Vagina (tissue), 2 donors: ENCODE data around the gene UNC45A. TPM values are rescaled to one million over a fixed set of nuclear protein-coding genes. Genes with fewer than 3 reads are reported as not detected.

ENCODE experiments used
- DNase-seq, 2 donors: peaks; one replicate each; pipeline ENCODE4 v3.0.0-alpha.2; 2017; ENCODE audit errors: extremely low spot score in 2 of 2
- H3K27ac ChIP-seq: fragments of 200-600 bp; sonication (generic); one replicate; pipeline ENCODE4 v1.5.1; 2019
- H3K27me3 ChIP-seq: fragments of 200-600 bp; sonication (generic); one replicate; pipeline ENCODE4 v1.5.1; 2019
- H3K36me3 ChIP-seq, 2 donors: fragments of 200-600 bp; sonication (generic); one replicate each; pipeline ENCODE4 v1.5.1; 2017 to 2019
- H3K4me1 ChIP-seq: fragments of 200-600 bp; sonication (generic); one replicate; pipeline ENCODE4 v1.5.1; 2019
- H3K4me3 ChIP-seq, 2 donors: fragments of 200-600 bp; sonication (generic); 1 replicate in 1 of 2; 2 replicates in 1 of 2; pipeline ENCODE4 v1.5.1; 2016 to 2019
- H3K9me3 ChIP-seq: fragments of 200-600 bp; sonication (generic); one replicate; pipeline ENCODE4 v1.5.1; 2019
- CTCF ChIP-seq, 3 experiments: fragments of 450-650 bp in 2 of 3; fragments of 200-600 bp in 1 of 3; sonication (generic) in 1 of 3; IDR thresholded peaks; one replicate each; pipeline ENCODE4 v1.5.1; 2017 to 2019; ENCODE audit warnings: antibody characterized with exemption in 3 of 3, mild to moderate bottlenecking in 2 of 3, moderate library complexity in 2 of 3
- POLR2A ChIP-seq, 2 donors: fragments of 450-650 bp; IDR thresholded peaks; one replicate each; pipeline ENCODE4 v1.6.1; 2017; ENCODE audit warnings: antibody characterized with exemption in 2 of 2, mild to moderate bottlenecking in 2 of 2, moderate library complexity in 2 of 2
- POLR2AphosphoS5 ChIP-seq, 2 donors: sonication (generic); formaldehyde crosslinking; IDR thresholded peaks; one replicate each; pipeline ENCODE4 v1.9.0; 2017; ENCODE audit warnings: antibody characterized with exemption in 2 of 2, mild to moderate bottlenecking in 2 of 2, low read depth in 1 of 2; ENCODE audit not compliant: insufficient read depth in 1 of 2
- intact Hi-C: fragments of 100-400 bp; cut with DNase I; formaldehyde crosslinking; loops from one replicate; pipeline ENCODE4 v1.15.1; 2023
- total RNA-seq: library from RNA; depleted of rRNA; stranded (reverse); fragments of >200 nt; gene quantifications from one replicate; pipeline ENCODE4 v1.2.3, GENCODE V29; 2016

UNC45A gene
- total RNA-seq, 1 donor from 2014 or later = 62.1 TPM

GRCh38 chr15:90981681-90982080 lies 46.6 kb downstream of the UNC45A start:
- Histone ChIP-seq H3K27ac (no peak overlapping the region), H3K9me3 (no peaks in the 10 kb centered on the region), H3K27me3 (no peaks in the 10 kb centered on the region), H3K36me3 (no peaks in the 10 kb centered on the region), H3K4me1 (no peaks in the 10 kb centered on the region), H3K4me3 (no peak overlapping the region)
- no peak for DNase-seq
- intact Hi-C loops = no loop called here
- TF ChIP-seq POLR2A (IDR thresholded peaks at IDR 0.05) (no peak), CTCF (IDR thresholded peaks at IDR 0.05) (no peak)

GRCh38 chr15:90982135-90982534 lies 47.0 kb downstream of the UNC45A start:
- no peak for DNase-seq
- Histone ChIP-seq H3K4me3 (no peak overlapping the region), H3K36me3 (no peaks in the 10 kb centered on the region), H3K27ac (no peak overlapping the region), H3K9me3 (no peaks in the 10 kb centered on the region), H3K4me1 (no peaks in the 10 kb centered on the region), H3K27me3 (no peaks in the 10 kb centered on the region)
- intact Hi-C loops = no loop called here
- no peak for TF ChIP-seq POLR2A (IDR thresholded peaks at IDR 0.05)

GRCh38 chr15:90986790-90987507 lies 51.9 kb downstream of the UNC45A start:
- Histone ChIP-seq H3K27me3 (no peaks in the 10 kb centered on the region), H3K4me1 (no peaks in the 10 kb centered on the region), H3K4me3 (no peak overlapping the region), H3K27ac (no peak overlapping the region), H3K9me3 (no peaks in the 10 kb centered on the region), H3K36me3 (no peaks in the 10 kb centered on the region)
- DNase-seq = no peak
- intact Hi-C loops = no loop called here
- TF ChIP-seq POLR2AphosphoS5 (IDR thresholded peaks at IDR 0.05; ENCODE audit: insufficient read depth in 1 of 2, low read depth in 1 of 2) (no peak), POLR2A (IDR thresholded peaks at IDR 0.05) (no peak), CTCF (IDR thresholded peaks at IDR 0.05) (no peak)

GRCh38 chr15:90987561-90988141 lies 52.6 kb downstream of the UNC45A start:
- Histone ChIP-seq H3K4me1 (no peaks in the 10 kb centered on the region), H3K27ac (no peak overlapping the region), H3K36me3 (no peaks in the 10 kb centered on the region), H3K4me3 (no peak overlapping the region), H3K9me3 (no peaks in the 10 kb centered on the region), H3K27me3 (no peaks in the 10 kb centered on the region)
- DNase-seq = no peak
- intact Hi-C loops = no loop called here
- TF ChIP-seq POLR2A (IDR thresholded peaks at IDR 0.05) (no peak), CTCF (IDR thresholded peaks at IDR 0.05) (no peak), POLR2AphosphoS5 (IDR thresholded peaks at IDR 0.05; ENCODE audit: insufficient read depth in 1 of 2, low read depth in 1 of 2) (no peak)

- Histone ChIP-seq H3K4me3 (no peak overlapping the region), H3K27ac (no peak overlapping the region), H3K9me3 (no peaks in the 10 kb centered on the region), H3K4me1 (peaks cover 3% of the 10 kb centered on the region), H3K36me3 (no peaks in the 10 kb centered on the region), H3K27me3 (no peaks in the 10 kb centered on the region)
- intact Hi-C loops = no loop called here
- TF ChIP-seq POLR2AphosphoS5 (IDR thresholded peaks at IDR 0.05; ENCODE audit: insufficient read depth in 1 of 2, low read depth in 1 of 2) (no peak), CTCF (IDR thresholded peaks at IDR 0.05) (no peak), POLR2A (IDR thresholded peaks at IDR 0.05) (no peak)
- DNase-seq = no peak
Observed at GRCh38 chr15:90988296-90988695, 53.2 kb downstream of the UNC45A start.
